Hippocampal formation (tissue), 2 donors: Measurements from ENCODE around the gene SERPINI2.
"Not testable (repeated sequence)": the region's sequence is repeated elsewhere in the genome, so short reads cannot be mapped to it uniquely, and the experiment has no call there.

Experiments used
- DNase-seq, 2 donors: peaks; one replicate each; lab custom pipeline; 2025; lab: John Stamatoyannopoulos, UW

The SERPINI2 gene

DNA sequence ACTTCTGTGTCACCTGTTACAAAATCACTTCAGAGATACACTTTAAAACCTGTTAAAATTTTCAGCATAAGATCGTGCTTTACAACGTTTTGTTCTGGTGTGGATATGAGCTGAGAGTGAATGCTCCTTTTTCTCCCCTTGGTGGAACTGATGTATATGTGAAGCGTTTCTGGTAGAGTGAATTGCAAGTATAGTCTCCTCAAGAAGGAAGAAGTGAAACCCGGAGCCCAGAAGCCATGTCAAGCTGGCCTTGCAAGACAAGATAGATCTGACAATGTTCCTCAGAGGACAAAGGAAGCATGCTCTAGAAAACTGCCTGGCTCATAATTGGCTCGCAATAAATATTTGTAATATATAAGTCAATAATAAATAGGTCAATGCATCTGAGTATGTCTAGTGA, 23.6 kb downstream of the SERPINI2 start:
- DNase-seq, result no peak

DNA sequence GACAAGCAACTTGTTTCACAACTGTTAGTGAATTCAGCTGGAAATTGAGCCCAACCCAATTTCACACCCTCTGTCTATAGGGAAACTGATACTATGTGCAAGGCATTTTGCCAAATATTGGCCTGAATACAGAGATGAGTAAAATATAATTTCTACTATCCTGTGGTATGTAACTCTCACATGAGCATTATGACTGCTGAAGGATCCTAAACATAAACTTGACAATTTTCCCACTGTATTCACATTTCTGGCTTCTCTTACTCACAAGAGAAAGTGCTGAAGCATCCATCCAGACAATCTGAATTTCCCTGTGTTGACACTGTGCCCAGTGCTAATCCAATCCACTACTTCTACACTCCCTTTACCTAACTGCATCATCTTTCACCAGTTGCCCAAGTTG, 28.4 kb downstream of the SERPINI2 start:
- no peak for DNase-seq

DNA sequence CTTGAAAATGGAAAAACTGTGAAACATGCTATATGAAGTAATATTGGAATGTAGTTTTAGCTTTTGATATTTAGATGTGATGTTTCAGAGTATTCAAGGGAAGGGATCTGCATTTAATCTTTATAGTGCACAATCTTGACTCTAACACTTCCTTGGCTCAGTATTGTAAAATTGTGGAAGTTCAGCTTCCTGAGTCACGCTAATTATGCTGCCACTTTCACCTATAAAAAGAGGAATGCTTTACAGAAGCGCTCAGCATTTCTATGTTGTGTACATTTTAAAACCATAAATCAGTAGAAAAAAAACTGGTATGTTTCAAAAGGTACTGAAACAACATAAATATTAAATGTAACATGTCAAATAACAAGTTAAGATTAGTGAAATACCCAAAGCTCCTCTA, 32.6 kb downstream of the SERPINI2 start:
- no peak for DNase-seq

DNA sequence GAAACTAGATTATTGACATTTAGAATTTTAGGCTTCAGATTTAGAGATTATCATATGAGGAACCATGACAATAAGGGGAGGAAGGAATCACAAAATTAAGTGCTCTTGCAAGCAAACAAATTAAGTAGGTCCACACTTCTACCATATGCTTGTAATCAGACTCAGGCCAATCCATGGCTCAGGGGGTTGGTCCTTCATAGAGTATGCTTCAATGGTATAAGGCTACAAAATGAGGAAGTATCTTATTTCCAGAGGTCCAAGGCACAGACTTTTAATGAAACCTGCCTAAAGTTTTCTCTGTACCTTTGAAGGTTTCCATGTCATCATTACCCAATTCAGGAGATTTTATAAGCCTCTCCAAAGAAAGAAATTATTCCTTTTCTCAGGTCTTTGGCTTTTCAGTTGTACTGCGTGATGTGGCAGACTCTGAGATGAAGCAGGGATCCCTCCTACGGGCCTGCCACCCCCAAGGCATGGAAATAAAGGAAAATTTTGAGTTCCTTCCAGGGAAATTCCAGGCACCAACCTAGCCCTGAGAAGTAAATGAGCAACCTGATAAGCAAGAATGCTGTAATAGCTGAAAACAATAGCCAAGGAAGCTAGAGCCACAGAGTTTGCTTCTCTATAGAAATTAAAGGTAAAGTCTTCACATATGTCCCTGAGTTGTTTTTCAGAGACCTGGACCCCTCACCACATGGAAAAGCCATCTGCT, 36.3 kb downstream of the SERPINI2 start:
- DNase-seq, result no peak

DNA sequence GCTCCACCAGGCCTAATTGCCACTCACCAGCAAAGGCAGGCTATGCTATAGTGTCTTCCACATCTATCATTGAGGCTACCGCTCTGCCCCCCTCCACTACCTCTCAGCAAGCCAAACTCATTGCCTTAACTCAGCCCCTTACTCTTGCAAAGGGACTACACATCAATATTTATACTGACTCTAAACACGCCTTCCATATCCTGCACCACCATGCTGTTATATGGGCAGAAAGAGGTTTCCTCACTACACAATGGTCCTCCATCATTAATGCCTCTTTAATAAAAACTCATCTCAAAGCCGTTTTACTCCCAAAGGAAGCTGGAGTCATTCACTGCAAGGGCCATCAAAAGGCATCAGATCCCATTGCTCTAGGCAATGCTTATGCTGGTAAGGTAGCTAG, 46.9 kb downstream of the SERPINI2 start:
- DNase-seq, result not testable (repeated sequence)

DNA sequence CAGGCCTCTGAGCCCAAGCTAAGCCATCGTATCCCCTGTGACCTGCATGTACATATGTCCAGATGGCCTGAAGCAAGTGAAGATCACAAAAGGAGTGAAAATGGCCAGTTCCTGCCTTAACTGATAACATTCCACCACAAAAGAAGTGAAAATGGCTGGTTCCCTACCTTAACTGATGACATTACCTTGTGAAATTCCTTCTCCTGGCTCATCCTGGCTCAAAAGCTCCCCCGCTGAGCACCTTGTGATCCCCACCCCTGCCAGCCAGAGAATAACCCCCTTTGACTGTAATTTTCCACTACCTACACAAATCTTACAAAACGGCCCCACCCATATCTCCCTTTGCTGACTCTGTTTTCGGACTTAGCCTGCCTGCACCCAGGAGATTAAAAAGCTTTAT, 51.4 kb downstream of the SERPINI2 start:
- DNase-seq, result not testable (repeated sequence)

DNA sequence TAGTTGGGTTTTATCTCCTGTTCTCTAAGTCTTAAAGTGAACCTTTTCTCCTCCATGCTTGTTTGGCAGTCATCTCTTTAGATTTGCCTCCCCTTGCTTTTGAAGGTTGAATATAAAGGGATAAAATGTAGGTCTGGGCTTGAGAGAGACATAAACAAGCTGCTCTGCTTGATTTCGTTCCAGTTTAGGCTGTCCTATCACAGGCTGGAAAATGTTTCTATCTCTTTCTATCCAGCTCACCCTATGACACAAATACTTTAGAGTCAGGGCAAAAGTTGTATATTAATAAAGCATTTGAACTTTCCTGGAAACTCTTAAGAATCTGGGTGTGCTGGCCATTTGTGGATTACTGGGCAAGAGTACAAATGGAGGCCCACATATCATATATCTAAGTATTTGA, 64.2 kb downstream of the SERPINI2 start:
- DNase-seq, result no peak

DNA sequence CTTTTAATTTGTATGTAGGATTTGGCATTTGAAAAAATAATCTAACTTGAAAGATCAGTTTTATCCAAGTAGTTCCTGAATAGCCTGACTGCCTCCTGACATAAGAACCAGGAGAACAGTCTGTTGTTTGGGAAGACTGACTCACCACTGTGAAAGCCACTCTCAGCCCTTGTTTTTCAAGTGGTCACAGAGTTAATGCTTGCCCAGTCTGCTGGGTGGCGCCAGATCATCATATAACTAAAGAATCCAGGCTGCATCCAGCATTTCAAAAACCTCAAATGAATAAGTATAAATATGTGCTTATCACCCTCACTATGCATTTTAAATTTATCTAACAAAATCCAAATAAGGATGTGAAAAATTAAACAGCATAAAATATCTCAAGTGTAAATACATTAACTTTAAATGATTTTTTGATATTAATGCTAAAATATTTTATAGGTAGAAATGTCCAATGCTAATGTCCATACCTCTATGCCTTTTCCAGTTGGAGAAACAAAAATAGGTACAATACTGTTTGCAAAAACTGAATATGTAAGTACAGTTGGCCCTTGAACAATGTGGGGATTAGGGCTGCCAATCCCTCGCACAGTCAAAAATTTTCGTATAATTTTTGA, 66.9 kb downstream of the SERPINI2 start:
- DNase-seq, result peak; percentile 38 to 92

DNA sequence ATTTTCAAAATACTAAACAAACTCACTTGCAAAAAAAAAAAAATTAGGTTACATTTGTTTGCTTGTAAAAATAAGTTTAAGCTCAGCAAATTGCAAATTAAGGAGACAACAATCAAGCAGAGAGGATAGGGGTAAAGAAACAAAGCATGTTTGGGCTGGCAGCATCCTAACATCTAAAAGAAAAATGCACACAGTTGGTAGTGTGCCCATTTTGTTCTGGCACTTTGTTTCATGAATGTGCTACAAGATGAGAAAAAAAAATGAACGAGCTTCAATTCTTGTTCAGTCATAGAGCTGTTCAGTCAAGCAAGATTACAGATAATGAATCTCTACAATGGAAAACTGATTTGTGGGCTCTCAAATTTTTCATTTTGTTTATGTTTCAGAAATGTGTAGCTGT, 76.0 kb downstream of the SERPINI2 start:
- DNase-seq, result no peak

DNA sequence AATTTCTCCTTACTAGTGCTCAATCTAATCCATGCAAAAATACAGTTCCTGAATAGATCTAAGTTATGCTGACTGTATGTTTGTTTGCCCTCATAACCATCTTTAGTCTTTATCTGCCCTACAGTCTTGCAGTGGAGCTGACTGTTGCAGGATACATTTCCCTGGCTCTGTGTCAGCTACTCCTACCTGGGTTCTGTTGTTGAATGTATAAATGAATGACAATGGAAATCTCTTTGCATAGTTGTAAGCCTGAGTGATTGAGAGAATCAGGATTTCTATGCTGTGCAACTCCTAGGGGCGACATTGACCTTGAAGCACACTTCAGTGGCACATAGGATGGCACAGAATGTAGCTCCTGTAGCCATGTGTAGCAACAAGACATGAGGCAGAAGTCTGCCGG, 77.8 kb downstream of the SERPINI2 start:
- DNase-seq, result no peak

DNA sequence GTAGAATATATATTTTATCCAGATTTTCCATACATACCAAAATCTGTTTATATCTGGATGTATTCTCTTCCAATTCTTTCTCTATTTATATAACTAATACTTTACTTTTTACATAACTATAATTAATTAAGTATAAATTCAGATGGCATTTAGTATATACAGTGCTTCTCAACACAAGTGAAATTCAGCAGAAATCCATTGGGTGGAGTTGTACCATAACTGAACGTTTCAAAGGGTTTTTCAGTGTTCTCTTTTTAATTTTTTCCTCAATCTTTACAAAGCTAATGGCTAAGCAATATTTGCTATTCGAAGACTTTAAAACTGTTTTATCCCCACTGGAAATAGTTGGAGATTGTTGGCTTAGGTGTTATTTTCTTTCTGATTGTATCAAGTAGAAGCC, 79.8 kb downstream of the SERPINI2 start:
- peak in 1 of 2 donors; percentile 8 for DNase-seq
